NCI-H774 (cell line): ENCODE measurements around the gene PTPRD.
"Not testable (repeated sequence)": the region's sequence is repeated elsewhere in the genome, so short reads cannot be mapped to it uniquely, and the experiment has no call there.

Experiments used
- DNase-seq: peaks from one replicate; lab custom pipeline; 2025; lab: John Stamatoyannopoulos, UW

The PTPRD gene

DNA sequence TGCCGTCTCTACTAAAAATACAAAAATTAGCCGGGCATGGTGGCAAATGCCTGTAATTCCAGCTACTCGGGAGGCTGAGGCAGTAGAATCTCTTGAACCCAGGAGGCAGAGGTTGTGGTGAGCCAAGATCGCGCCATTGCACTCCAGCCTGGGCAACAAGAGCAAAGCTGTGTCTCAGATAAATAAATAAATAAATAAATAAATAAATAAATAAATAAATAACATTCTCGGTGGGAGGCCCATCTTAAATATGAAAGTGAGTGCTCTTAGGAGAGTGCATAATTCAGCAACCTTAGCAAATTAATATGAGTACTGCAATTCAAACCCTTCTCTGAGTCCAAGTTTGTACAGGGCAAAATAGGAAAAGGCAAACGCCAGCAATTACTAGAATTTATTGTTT lies 1302.1 kb downstream of the PTPRD start:
- DNase-seq, result not testable (repeated sequence)

DNA sequence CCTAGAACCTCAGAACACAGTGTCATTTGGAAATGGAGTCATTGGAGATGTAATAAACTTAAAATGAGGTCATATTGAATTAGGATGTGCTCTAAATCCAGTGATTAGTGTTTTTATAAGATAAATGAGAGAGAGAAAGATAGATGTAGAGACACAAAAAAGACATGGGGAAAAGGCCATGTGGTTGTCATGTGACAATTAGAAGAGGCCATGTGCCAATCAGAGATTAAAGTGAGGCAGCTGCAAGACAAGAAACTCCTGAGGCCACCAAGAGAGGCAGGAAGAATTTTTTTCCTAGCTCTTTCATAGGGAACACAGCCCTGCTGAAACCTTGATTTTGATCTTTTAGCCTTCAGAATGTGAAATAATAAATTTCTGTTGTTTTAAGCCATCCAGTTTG lies 1307.2 kb downstream of the PTPRD start:
- no peak for DNase-seq

DNA sequence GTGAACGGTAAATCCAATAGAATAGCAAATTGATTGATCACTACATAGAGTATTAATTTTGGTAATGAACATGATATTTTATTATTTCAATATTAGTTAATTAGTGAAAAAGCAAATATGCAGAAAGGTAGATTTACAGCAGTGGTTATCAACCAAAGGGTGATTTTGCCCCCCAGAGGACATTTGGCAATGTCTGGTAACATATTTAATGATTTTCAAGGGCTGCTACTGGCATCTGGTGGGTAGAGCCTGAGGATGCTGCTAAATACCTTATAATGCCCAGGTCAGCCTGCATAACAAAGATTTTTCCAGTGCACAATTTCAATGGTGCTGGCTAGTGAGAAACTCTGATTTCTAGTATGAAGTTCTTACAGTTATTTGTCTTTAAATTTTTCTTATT lies 1313.7 kb downstream of the PTPRD start:
- no peak for DNase-seq

DNA sequence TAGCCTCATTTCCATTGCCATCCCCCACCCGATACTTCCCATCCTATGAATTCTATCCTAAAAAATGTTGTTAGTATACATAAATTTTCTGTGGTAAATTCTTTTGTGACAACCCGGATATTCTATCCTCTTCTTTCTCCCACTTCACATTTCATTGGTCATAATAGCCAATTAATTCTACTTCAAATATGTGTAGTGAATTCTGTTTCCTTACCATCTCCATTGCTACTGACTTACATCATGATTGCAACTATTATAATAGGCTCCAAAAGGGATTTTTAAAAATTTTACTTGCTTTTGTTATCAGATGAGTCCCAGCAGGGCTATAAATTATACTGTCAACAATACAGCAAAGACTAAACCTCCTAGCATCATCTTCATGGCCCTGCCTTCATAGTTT lies 1326.8 kb downstream of the PTPRD start:
- DNase-seq, result no peak

DNA sequence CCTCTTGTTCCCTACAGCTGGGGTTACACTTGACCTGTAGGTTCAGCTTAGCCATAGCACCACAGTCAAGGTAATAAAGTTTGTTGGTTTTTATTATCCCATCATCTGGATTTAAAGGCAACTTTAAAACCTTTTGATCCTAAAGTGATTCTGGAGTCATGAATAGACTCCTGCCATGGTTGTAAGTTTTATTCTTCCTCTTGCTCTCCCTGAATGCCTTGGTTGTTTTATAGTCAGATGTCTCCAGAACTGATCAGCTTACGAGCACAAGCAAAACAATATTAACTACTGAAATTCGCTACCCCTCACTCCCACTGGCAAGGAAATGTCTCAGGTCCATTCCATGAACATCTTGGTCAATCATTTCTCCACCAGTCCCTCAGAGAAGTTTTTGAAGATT lies 1328.6 kb downstream of the PTPRD start:
- DNase-seq, result no peak

DNA sequence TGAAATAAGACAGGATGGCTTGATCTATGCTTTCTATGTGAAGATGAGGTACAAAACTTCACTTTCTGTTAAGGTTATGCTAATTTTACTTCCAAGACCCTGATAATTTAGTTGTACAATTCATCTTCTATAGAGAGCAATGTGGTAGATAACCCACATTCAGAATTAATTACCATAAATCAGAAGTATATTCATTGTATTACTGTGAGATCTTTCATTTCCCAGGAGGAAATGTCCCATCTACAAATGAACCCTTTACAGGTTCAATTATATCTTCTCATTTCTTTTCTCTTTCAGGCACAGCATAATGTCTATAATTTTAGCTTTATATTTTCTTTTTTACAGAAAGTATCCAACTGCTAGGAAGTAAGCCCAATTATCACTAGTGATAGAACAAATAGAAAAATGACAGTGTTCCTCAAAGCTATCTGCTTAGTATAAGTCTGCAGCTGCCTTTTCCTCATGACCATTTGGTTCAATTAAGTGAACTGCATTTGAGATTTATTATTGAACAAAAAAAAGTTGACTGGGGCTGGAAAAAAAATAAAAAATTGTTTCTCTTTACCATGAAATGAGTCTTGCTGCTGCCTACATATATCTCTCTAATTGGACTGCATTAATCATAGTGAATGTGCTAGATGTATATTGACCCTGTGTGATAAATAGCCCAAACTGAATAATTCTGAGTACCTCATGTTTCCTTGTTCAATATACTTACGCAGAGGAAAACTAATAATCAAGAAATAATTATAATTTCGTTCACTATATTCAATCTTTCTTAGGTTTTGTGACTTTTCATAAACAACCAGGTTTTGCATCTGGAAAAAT lies 1329.4 kb downstream of the PTPRD start:
- DNase-seq, result no peak

DNA sequence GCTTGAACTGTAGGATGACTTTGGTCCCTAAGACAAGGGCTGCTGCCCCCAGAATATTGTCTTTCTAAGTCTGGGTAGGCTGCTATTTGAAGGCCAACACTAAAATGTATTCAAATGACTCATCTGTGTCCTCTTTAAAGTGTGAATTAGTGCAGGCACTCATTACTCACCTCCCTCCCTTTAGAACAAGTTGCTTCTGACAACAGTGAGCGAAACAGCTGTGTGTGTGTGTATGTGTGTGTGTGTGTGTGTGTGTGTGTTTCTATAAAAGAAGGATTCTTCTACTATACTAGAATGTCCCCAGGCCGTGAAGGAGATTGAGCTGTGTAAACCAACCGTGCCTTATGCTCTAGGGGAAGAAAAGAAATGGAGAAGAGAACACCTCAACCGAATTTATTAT lies 1337.2 kb downstream of the PTPRD start:
- no peak for DNase-seq

DNA sequence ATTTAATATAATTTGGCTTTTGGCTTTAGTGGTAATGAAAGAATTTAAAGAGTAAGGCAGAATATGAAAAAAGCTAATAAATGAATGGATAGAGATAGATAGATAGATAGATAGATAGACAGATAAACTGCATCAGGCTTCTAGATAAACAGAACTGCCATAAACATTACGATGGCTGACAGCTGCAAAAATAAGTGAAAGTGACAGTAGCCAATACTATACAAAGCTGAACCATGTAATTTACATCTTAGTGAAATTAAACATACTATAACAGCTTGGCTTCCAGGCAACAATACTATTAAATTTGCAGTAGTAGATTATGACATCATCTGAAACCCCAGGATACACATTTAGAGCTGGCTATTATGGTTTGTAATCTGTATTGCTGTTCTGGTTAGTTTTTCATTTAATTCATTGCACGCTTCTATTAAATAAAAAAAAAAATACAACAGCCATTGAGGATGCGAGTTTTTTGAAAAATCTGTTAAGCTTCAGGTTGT lies 1354.8 kb downstream of the PTPRD start:
- DNase-seq, result peak; percentile 39

DNA sequence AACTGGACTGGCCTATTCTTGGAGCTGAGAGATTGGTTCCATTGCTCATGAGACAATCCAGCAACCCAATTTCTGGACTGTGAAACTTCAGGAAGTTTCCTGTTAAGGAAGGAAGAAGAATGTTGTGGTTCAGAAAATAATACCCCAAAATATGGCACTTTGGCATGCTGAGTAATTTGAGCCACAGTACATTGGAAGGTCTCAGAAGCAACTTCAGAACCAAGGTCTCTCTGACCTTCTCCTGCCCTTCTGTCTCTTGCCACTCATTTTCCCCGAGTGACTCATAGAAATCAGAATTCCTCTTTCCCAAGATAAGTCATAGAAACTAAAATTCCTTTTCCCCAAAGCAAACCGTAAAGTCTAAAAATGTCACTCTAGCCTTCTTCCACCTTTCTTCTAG lies 1366.1 kb downstream of the PTPRD start:
- no peak for DNase-seq

DNA sequence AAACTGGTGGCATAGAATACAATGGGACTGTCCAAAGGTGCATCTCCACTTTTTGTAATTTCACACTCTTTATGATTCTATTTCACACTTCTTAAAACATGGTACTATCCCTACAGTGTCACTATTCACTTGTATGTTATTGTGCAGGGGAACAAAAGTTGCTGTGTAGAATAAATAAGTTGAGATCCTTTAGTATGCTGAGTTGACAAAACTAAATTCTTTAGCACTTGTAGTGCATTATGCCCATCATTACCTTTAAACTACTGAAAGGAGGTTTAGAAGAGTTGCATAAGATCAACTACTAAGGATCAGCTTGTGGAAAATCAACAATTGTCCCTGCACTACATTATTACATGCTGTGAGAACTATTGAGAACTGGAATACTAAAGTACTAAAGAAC lies 1380.9 kb downstream of the PTPRD start:
- DNase-seq, result no peak

DNA sequence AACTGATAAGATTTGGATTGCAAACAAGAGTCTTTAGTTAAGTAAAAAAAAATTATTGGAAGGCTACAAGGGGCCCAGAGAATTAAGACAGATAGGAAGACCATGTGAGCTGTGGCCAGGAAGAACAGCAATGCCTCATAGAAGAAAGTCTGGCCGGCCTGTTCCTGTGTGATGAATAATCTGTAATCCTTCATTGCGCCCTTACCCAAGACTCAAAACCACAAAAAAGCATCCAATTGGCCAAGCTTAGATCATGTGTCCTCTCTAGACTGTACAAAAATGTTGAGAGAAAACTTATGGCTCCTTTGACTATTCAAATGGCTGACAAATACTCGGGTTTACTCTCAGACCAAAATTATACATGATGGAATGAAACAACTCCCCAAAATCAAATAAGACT lies 1383.5 kb downstream of the PTPRD start:
- DNase-seq, result no peak

DNA sequence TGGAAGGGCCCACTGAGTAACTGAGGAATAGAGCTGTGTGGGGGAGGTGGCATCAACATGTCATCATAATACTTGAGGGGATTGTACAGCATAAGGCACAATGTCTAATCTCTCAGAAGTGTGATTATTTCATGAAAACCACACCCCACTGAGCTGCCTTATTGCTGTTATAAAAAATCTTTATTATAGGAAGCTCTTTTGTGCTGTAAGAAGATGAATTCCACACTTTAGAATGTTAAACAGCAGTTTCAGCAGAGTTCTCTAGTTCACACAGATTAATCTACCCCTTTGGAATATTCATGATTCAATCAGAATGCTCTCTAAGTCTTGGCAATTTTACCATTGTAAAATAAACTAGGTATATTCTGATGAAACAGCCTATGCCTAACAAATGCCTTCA lies 1389.6 kb downstream of the PTPRD start:
- DNase-seq, result no peak

DNA sequence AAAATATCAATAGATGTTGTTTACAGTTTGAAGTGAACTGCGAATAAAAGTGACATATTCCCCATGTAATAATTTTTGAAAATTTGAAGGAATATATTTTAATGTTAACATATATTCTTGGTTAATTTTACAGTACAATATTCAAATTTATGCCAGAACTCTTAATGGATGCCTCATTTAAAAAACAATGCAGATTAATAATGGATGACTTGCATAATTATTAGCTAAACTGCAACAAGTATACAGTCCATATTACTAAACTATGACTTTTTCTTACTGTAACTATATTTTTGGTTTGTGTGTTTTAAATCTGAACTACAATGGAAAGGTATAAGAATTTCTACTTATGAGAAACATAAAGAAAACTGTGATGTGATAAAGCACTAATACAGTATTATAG lies 1390.1 kb downstream of the PTPRD start:
- DNase-seq, result no peak

DNA sequence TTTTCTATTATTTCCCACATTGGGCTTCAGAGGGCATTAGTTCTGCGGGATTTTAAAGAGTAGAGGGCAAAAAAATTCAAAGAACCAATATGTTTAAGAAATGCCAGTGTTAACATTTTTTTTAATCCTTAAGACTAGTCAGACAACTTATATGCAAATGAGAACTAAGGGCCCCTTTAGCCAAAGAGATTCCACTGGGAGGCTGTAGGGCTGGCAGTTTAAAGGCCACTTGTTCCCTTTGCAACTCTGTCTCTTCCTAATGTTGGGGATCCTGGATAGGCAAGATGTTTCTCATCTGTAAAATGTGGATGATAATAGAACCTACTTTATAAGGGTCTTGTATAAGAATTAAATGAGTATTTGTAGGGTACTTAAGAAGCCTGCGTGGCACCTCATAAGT lies 1395.9 kb downstream of the PTPRD start:
- no peak for DNase-seq

DNA sequence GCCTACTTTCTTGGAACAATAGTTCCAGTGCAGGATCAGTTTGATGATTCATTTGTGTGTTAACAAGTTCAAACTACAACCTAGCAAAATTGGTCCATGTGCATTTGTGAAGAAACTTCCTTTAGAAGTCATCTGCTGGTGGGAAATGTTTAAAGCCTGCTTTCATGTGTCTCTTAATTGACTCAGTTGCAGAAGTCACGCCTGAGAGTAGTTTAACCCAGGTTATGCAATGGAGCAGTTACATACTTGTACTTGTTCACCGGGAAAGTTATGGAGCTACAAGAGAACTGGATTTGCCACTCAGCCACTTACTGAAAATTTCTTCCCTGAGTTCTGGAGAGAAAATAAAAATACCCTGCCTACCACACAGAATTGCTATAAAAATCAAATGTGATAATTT lies 1397.8 kb downstream of the PTPRD start:
- peak; percentile 22 for DNase-seq

DNA sequence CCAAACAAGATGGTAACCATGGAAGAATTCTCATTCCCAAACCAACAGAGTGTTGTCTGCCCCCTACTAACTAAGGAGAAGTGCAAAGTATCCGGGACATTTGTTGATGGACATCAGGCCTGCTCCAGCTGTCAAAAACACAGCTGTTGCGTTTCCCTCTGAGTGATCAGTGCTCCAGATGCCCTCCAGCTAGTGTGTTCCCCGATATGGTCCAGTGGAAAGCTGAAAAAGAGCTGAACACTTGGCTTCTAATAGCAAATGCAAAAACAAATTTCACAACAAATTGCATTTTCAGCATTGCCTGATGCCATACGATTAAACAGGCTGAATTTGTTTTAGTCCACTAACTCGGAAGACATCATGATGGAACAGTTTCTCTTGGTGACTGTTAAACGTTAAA lies 1398.7 kb downstream of the PTPRD start:
- peak; percentile 39 for DNase-seq

DNA sequence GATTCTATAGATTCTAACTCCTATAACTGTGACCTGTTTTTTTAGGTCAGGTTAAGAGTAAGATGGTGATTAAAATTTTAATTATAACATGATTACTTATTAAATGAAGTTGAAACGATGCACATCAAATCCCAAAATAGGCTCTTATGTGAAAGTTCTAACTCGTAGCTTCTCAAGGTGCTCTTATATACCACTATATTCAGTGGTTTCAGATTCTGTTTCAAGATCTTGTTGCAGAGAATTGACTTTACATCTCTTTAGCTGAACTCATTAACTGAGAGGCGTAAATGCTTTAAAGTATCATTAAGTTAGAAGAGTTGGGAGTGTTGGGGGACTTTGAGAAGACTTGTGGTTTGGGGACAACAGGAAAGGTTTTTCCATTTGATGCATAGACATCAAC lies 1399.8 kb downstream of the PTPRD start:
- no peak for DNase-seq

DNA sequence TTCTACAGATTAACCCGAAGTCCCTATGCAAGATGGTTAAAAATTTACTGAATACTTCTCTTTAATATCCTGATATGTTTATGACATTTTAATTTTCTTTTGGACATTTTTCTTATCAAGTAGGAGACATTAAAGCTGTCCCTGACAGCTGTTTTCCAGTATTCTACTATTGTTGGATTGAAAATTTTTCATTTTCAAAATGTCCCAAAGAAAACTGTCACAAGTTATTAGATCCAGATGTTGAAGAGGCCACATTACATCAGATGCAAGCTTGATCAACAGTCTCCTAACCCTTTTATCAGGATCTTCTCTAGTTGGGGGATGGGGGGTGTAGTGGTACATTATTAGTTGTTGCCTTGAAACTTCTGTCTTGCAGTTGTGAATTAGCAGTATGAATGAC lies 1410.5 kb downstream of the PTPRD start:
- no peak for DNase-seq

DNA sequence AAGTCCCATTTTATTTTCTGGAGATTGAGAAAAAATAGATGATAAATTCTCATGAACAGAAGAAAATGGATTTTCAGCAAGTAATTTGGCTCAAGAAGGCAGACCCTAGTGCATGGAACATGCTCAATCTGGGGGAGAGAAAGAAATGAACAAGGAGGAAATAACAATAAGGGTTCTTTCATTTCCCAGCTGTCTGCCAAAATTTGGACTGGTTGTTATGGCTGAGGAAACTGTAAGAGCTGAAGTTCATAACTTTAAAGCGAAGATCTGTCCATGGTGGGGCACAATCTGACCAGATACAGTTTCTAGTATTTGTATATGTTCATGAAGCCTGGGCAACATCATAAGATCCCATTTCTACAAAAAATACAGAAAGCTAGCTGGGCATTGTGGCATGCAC lies 1426.7 kb downstream of the PTPRD start:
- DNase-seq, result no peak

DNA sequence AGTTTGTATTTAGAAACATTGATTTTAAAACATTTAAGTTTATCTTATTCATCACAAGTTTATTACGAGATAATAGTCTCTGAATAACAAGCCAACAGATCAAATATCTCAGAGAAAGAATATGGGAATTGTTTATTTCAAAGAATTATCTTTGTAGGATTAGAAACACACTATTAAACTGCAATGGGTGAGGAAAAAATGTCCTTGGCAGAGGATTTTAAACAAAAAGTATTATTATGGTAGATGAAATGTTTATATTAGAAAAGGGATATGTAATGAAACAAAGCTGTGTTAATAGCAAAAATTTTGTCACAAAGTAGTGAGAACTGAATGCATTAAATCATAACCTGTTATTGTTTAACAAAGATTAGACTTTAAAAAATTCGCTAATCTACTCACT lies 1430.4 kb downstream of the PTPRD start:
- DNase-seq, result no peak

DNA sequence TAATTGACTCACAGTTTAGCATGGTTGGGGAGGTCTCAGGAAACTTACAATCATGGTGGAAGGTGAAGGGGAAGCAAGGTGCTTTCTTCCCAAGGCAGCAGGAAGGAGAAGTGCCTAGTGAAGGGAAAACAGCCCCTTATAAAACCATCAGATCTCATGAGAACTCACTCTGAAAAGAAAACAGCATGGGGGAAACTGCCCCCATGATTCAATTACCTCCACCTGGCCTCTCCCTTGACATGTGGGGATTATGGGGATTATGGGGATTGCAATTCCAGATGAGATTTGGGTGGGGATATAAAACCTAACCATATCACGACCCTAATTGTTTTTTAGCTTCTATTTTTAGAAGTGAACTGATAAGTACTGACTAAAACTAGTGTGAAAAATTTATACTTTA lies 1435.7 kb downstream of the PTPRD start:
- no peak for DNase-seq

DNA sequence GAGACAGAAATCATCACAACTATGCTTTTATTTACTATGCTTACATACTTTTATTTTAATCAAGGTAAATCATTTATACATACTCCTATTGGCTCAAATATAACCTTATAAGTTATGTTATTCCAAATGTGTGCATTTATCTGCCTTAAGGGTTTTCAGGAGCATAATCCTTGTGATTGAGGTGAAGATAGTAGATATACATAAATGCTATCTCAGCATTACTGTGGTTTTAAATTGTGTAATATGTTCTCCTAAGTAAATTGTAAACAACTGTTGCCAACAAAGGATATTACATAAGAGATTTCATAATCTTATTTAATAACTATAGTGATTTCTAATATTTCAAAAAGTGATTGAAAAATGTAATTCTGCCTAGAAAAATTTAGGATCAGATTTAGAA lies 1438.4 kb downstream of the PTPRD start:
- DNase-seq, result no peak

DNA sequence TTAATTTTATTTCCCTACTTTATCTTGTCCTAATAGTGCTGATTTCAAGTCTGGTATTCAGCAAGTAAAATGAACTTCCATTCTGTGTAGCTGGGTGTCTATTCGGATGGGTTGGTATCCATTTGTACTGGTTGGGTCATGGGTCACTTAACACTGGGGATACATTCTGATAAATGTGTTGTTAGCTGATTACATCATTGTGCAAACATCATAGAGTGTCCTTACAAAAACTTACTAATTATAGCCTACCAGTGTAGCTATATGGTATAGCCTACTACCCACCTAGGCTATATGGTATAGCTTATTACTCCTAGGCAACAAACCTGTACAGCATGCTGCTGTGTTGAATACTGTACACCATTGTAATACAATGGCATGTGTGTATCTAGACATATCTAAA lies 1439.5 kb downstream of the PTPRD start:
- DNase-seq, result no peak

DNA sequence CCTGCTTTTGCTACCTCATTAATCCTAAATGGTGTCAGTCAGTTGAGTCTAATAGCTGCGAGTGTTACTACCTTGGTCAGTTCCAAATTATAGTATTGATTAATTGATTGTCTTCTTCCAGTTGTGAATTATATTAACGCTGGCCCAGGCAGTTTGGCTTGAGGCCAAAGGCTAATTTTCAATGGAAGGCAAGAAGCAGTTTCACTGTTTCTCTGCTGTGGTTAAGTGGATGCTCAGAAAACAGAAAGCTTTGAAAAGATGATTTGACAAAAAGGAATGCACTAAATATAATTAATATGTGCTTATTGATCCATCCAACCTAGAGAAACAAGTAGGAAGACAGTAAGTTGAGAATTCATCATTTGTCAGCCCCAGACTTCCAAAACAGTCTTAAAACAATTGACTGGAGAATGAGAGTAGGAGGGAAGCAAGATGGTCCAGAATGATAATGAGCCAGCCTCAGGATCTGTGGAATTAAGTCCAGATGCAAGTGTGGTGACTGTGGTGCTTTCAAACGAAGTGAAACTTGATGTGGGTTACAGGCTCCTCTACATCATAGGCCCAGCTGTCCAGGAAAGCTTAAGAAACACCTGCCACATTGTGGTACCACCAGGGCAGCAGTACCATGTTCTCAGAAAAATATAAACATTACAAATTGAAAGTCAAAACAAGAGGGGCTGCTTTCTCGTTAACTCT lies 1442.2 kb downstream of the PTPRD start:
- DNase-seq, result peak; percentile 26
